ENCODE data around the gene TEX9. TPM values are rescaled to one million over a fixed set of nuclear protein-coding genes. Genes with fewer than 3 reads are reported as not detected.
A peak's percentile ranks its signal among the peaks of the same experiment; 100 is the strongest.
"Not testable (repeated sequence)": the region's sequence is repeated elsewhere in the genome, so short reads cannot be mapped to it uniquely, and the experiment has no call there.

Gene TEX9
- total RNA-seq = 3.3 and 4.7 TPM in 2 replicates

GRCh38 chr15:56365075-56365711, at the start of gene TEX9:
Gene TEX9 (plus strand): TSS chr15:56365426. CDS start chr15:56365451, 25 bp downstream.
- peak within 1 kb of the TSS; percentile 80 for H3K4me3 ChIP-seq (ENCODE audit: low read depth, low read length)
- no peak for TF ChIP-seq CTCF (conservative IDR thresholded peaks at IDR 0.05; ENCODE audit: low read depth, low read length)
- no peak for DNase-seq (ENCODE audit: low read depth)

GRCh38 chr15:56316561-56316960, 48.7 kb upstream of the TEX9 start:
- not testable (repeated sequence) for H3K4me3 ChIP-seq (ENCODE audit: low read depth, low read length); DNase-seq (ENCODE audit: low read depth)

- DNase-seq (ENCODE audit: low read depth) = no peak
- H3K4me3 ChIP-seq (ENCODE audit: low read depth, low read length) = no peak overlapping the region
- TF ChIP-seq CTCF (conservative IDR thresholded peaks at IDR 0.05; ENCODE audit: low read depth, low read length) = no peak
Measured at GRCh38 chr15:56320316-56320715, 44.9 kb upstream of the TEX9 start.

DNA sequence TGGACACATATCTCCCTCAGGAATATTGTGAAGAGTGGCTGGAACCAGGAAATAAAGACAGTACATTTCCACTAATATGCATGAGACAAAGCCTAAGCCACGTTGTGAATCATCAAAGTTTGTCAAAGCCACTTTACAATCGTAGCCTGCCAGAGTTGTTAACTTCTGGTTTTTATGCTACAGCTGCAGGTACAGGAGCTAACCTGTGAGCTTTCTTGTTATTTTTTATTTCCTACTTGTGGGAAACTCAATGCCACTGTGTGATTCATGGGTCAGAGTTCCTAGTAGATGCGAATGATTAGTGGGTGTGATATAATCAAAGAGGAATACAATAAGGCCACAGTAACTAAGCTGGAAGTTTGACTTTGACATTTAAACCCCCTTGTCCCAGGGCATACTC, 44.4 kb upstream of the TEX9 start:
- no peak for TF ChIP-seq CTCF (conservative IDR thresholded peaks at IDR 0.05; ENCODE audit: low read depth, low read length)
- DNase-seq (ENCODE audit: low read depth) = no peak
- no peak overlapping the region for H3K4me3 ChIP-seq (ENCODE audit: low read depth, low read length)

DNA sequence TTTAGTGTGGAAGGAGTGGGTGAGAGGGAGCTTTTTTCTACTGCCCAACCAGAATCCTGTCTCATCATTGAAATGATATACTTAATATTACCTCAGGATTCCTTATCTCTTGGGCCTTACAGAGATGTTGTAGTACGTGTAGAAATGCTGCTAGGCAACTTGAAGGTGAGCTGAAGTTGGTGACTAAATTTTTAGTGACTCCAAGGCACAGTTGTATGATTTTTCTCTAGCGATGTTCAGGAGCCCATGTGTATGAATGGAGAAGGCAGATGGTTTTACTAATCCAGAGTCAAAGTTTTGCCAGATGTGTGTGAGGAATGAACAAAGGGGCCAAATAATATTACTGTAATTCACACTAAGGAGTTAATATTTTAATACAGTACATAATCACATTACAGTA, 42.8 kb upstream of the TEX9 start:
- H3K4me3 ChIP-seq (ENCODE audit: low read depth, low read length) = no peak overlapping the region
- no peak for TF ChIP-seq CTCF (conservative IDR thresholded peaks at IDR 0.05; ENCODE audit: low read depth, low read length)

GRCh38 chr15:56323435-56323834, 41.8 kb upstream of the TEX9 start:
- H3K4me3 ChIP-seq (ENCODE audit: low read depth, low read length) = no peak overlapping the region
- TF ChIP-seq CTCF (conservative IDR thresholded peaks at IDR 0.05; ENCODE audit: low read depth, low read length) = no peak
- DNase-seq (ENCODE audit: low read depth) = no peak

More for the DNA sequence above, 42.8 kb upstream of the TEX9 start:
- DNase-seq (ENCODE audit: low read depth) = no peak

GRCh38 chr15:56325186-56325585, 40.0 kb upstream of the TEX9 start:
- H3K4me3 ChIP-seq (ENCODE audit: low read depth, low read length) = no peak overlapping the region
- DNase-seq (ENCODE audit: low read depth) = no peak
- TF ChIP-seq CTCF (conservative IDR thresholded peaks at IDR 0.05; ENCODE audit: low read depth, low read length) = no peak
